Smooth muscle cell (in vitro differentiated cells): ENCODE data around the gene SAYSD1. TPM values are rescaled to one million over a fixed set of nuclear protein-coding genes. Genes with fewer than 3 reads are reported as not detected.

Experiments used
- DNase-seq: peaks from one replicate; lab custom pipeline; 2025; ENCODE audit not compliant: unreplicated experiment; lab: John Stamatoyannopoulos, UW
- H2AFZ ChIP-seq: fragments of 200-600 bp; sonication (generic); 2 replicates; pipeline ENCODE4 v1.6.0; 2016; ENCODE audit warnings: antibody characterized with exemption, low read depth, mild to moderate bottlenecking
- H3F3A ChIP-seq: fragments of 200-600 bp; sonication (generic); 2 replicates; pipeline ENCODE4 v1.6.0; 2017; ENCODE audit warnings: antibody characterized with exemption, low read depth
- H3K27ac ChIP-seq: fragments of 200-600 bp; sonication (generic); 2 replicates; pipeline ENCODE4 v1.5.1; 2016; ENCODE audit warnings: low read depth, mild to moderate bottlenecking
- H3K27me3 ChIP-seq: fragments of 200-600 bp; sonication (generic); 2 replicates; pipeline ENCODE4 v1.6.1; 2016; ENCODE audit warnings: low read depth, mild to moderate bottlenecking
- H3K36me3 ChIP-seq: fragments of 200-600 bp; sonication (generic); 2 replicates; pipeline ENCODE4 v1.5.1; 2016; ENCODE audit warnings: low read depth
- H3K4me1 ChIP-seq: fragments of 200-600 bp; sonication (generic); 2 replicates; pipeline ENCODE4 v1.5.1; 2016; ENCODE audit warnings: low read depth
- H3K4me2 ChIP-seq: fragments of 200-600 bp; sonication (generic); 2 replicates; pipeline ENCODE4 v1.6.0; 2016; ENCODE audit warnings: mild to moderate bottlenecking
- H3K4me3 ChIP-seq: fragments of 200-600 bp; sonication (generic); 2 replicates; pipeline ENCODE4 v1.5.1; 2016; ENCODE audit warnings: mild to moderate bottlenecking
- H3K79me2 ChIP-seq: fragments of 200-600 bp; sonication (generic); 2 replicates; pipeline ENCODE4 v1.6.0; 2016; ENCODE audit warnings: low read depth, mild to moderate bottlenecking
- H3K9ac ChIP-seq: fragments of 200-600 bp; sonication (generic); 2 replicates; pipeline ENCODE4 v1.6.0; 2016; ENCODE audit warnings: low read depth
- H3K9me3 ChIP-seq: fragments of 200-600 bp; sonication (generic); replicated peaks from 2 replicates; pipeline ENCODE4 v1.5.1; 2016; ENCODE audit warnings: low read depth
- H4K20me1 ChIP-seq: fragments of 200-600 bp; sonication (generic); 2 replicates; pipeline ENCODE4 v1.6.0; 2016; ENCODE audit warnings: low read depth
- CTCF ChIP-seq: fragments of 200-600 bp; sonication (generic); IDR thresholded peaks from 2 replicates; pipeline ENCODE4 v1.5.1; 2017; ENCODE audit warnings: borderline replicate concordance, mild to moderate bottlenecking, antibody characterized with exemption; ENCODE audit not compliant: insufficient read depth, poor library complexity, severe bottlenecking
- WGBS: methylation state at CpG from one replicate; pipeline ENCODE4 v1.1.7; 2016; ENCODE audit warnings: low lambda C conversion rate; 5-methylcytosine and 5-hydroxymethylcytosine counted together
- polyA plus RNA-seq: library from polyadenylated mRNA; unstranded; fragments of >200 nt; fragmentation: Nextera tagmentation; extraction: Ambion mirVana; gene quantifications from 2 replicates; pipeline ENCODE4 v1.2.1, GENCODE V29; 2016
- total RNA-seq: library from RNA; depleted of rRNA; stranded (reverse); fragments of >200 nt; gene quantifications from 2 replicates; pipeline ENCODE4 v1.2.3, GENCODE V29; 2014

The SAYSD1 gene
- total and polyA plus RNA-seq, 2 experiments from 2014 or later, result 6.3 to 7.7 TPM

GRCh38 chr6:39076623-39077535, 38.1 kb downstream of the SAYSD1 start:
- Histone ChIP-seq H3K4me1 (no peaks in the 10 kb centered on the region), H3K27me3 (peaks cover 8% of the 10 kb centered on the region), H3K4me3 (no peak overlapping the region), H3K36me3 (no peaks in the 10 kb centered on the region), H3K27ac (no peak overlapping the region), H3F3A (no peaks in the 10 kb centered on the region), H3K4me2 (no peak overlapping the region), H2AFZ (no peak overlapping the region), H3K9me3 (no peaks in the 10 kb centered on the region), H3K9ac (no peak overlapping the region), H3K79me2 (no peaks in the 10 kb centered on the region), H4K20me1 (no peaks in the 10 kb centered on the region)
- WGBS, result 85% methylated on average over 9 of the region's 9 CpGs
- TF ChIP-seq CTCF, result no peak
- DNase-seq, result no peak

- Histone ChIP-seq H3K27ac (no peak overlapping the region), H3K27me3 (peaks cover 13% of the 10 kb centered on the region), H3K4me3 (no peak overlapping the region), H3K4me2 (no peak overlapping the region), H3K36me3 (no peaks in the 10 kb centered on the region), H3K9ac (no peak overlapping the region), H3K79me2 (no peaks in the 10 kb centered on the region), H3K9me3 (no peaks in the 10 kb centered on the region), H4K20me1 (no peaks in the 10 kb centered on the region), H2AFZ (no peak overlapping the region), H3K4me1 (no peaks in the 10 kb centered on the region), H3F3A (no peaks in the 10 kb centered on the region)
- no peak for TF ChIP-seq CTCF
- WGBS, result 87% methylated on average over 11 of the region's 11 CpGs
- DNase-seq, result no peak
Measured at GRCh38 chr6:39075807-39076622, 39.0 kb downstream of the SAYSD1 start.

GRCh38 chr6:39075010-39075686, 39.8 kb downstream of the SAYSD1 start:
- no peak overlapping the region for H3K9ac ChIP-seq
- H4K20me1 ChIP-seq, result no peaks in the 10 kb centered on the region
- H3K36me3 ChIP-seq, result no peaks in the 10 kb centered on the region
- no peak overlapping the region for H3K27ac ChIP-seq
- no peak overlapping the region for H3K4me3 ChIP-seq
- WGBS, result 72% methylated on average over 12 of the region's 12 CpGs
- no peak overlapping the region for H3K4me2 ChIP-seq
- H3F3A ChIP-seq, result no peaks in the 10 kb centered on the region
- TF ChIP-seq CTCF, result no peak
- no peaks in the 10 kb centered on the region for H3K9me3 ChIP-seq
- H3K27me3 ChIP-seq, result peaks cover 13% of the 10 kb centered on the region
- H2AFZ ChIP-seq, result no peak overlapping the region
- no peaks in the 10 kb centered on the region for H3K4me1 ChIP-seq
- H3K79me2 ChIP-seq, result no peaks in the 10 kb centered on the region
- DNase-seq, result no peak
